Fibroblast of upper back skin (primary cell): ENCODE measurements around the gene TOP1.

Experiments used
- DNase-seq: peaks from one replicate; pipeline ENCODE4 v3.0.0-alpha.2; 2013

The TOP1 gene

GRCh38 chr20:41133709-41134361, 105.2 kb downstream of the TOP1 start:
- no peak for DNase-seq

- no peak for DNase-seq
Measured at GRCh38 chr20:41134362-41135186, 106.0 kb downstream of the TOP1 start.

- DNase-seq = peak; percentile 27
Measured at GRCh38 chr20:41135187-41135887, 106.7 kb downstream of the TOP1 start.

- no peak for DNase-seq
Measured at GRCh38 chr20:41135888-41136679, 107.5 kb downstream of the TOP1 start.

- peak; percentile 82 for DNase-seq
Measured at GRCh38 chr20:41136680-41137613, 108.3 kb downstream of the TOP1 start, which contains the start of gene PLCG1. Gene PLCG1 (plus strand): TSS chr20:41137543. CDS start chr20:41137642, 99 bp downstream.

- peak; percentile 79 for DNase-seq
Measured at GRCh38 chr20:41137614-41138474, 109.2 kb downstream of the TOP1 start.

- DNase-seq = no peak
Measured at GRCh38 chr20:41138475-41139226, 110.0 kb downstream of the TOP1 start.

GRCh38 chr20:41139227-41140093, 110.8 kb downstream of the TOP1 start:
- no peak for DNase-seq

GRCh38 chr20:41140226-41141133, 111.9 kb downstream of the TOP1 start:
- no peak for DNase-seq

GRCh38 chr20:41141153-41141815, 112.7 kb downstream of the TOP1 start:
- DNase-seq = peak; percentile 19

- DNase-seq = no peak
Measured at GRCh38 chr20:41142245-41142644, 113.6 kb downstream of the TOP1 start.

GRCh38 chr20:41142919-41143318, 114.3 kb downstream of the TOP1 start:
- DNase-seq = no peak

- no peak for DNase-seq
Measured at GRCh38 chr20:41143354-41143753, 114.7 kb downstream of the TOP1 start.

GRCh38 chr20:41145317-41145716, 116.7 kb downstream of the TOP1 start:
- no peak for DNase-seq

- DNase-seq = no peak
Measured at GRCh38 chr20:41145821-41146620, 117.4 kb downstream of the TOP1 start.

- DNase-seq = no peak
Measured at GRCh38 chr20:41147767-41148191, 119.2 kb downstream of the TOP1 start.
